PFSK-1 (cell line): ENCODE results near the gene PALD1.

Source experiments
- FOXP2 ChIP-seq: optimal IDR thresholded peaks from 2 replicates; pipeline ENCODE3; 2011; ENCODE audit warnings: borderline replicate concordance, control low read depth, inconsistent platforms; ENCODE audit not compliant: insufficient read depth; ENCODE audit errors: extremely low read length, extremely low read depth
- POLR2AphosphoS5 ChIP-seq: IDR thresholded peaks from 2 replicates; pipeline ENCODE4 v1.6.1; 2012; ENCODE audit warnings: low read depth, mild to moderate bottlenecking, control low read depth, low read length, moderate library complexity
- REST ChIP-seq, 2 experiments: IDR thresholded peaks; 2 replicates each; pipeline versions ENCODE4 v1.6.1 to v1.8.0; 2011 to 2012; ENCODE audit warnings: low read depth in 2 of 2, low read length in 2 of 2, control low read depth in 1 of 2, inconsistent platforms in 1 of 2, mild to moderate bottlenecking in 1 of 2, moderate library complexity in 1 of 2; ENCODE audit not compliant: insufficient read depth in 1 of 2
- SIN3A ChIP-seq: IDR thresholded peaks from 2 replicates; pipeline ENCODE4 v1.6.1; 2012; ENCODE audit warnings: mild to moderate bottlenecking, low read length, moderate library complexity, borderline replicate concordance; ENCODE audit not compliant: insufficient read depth
- TAF1 ChIP-seq: IDR thresholded peaks from 2 replicates; pipeline ENCODE4 v1.6.1; 2012; ENCODE audit warnings: low read length, control low read depth, borderline replicate concordance; ENCODE audit not compliant: insufficient read depth

Gene PALD1

GRCh38 chr10:70455213-70455630 lies 23.3 kb upstream of the PALD1 start:
- no peak for TF ChIP-seq POLR2AphosphoS5

- no peak for TF ChIP-seq REST (IDR thresholded peaks at IDR 0.05; ENCODE audit: insufficient read depth in 1 of 2, low read depth in 2 of 2, low read length in 2 of 2)
- no peak for TF ChIP-seq FOXP2
- TF ChIP-seq SIN3A, result no peak
- no peak for TF ChIP-seq POLR2AphosphoS5
- TF ChIP-seq TAF1, result no peak
Observed at GRCh38 chr10:70456164-70456563, 22.4 kb upstream of the PALD1 start.

- no peak for TF ChIP-seq SIN3A
- no peak for TF ChIP-seq FOXP2
- no peak for TF ChIP-seq TAF1
- TF ChIP-seq POLR2AphosphoS5, result no peak
- TF ChIP-seq REST (IDR thresholded peaks at IDR 0.05; ENCODE audit: insufficient read depth in 1 of 2, low read depth in 2 of 2, low read length in 2 of 2), result no peak
Observed at GRCh38 chr10:70457759-70458305, 20.7 kb upstream of the PALD1 start.

GRCh38 chr10:70458329-70459060 lies 20.1 kb upstream of the PALD1 start:
- no peak for TF ChIP-seq POLR2AphosphoS5
- TF ChIP-seq FOXP2, result no peak
- no peak for TF ChIP-seq TAF1
- TF ChIP-seq SIN3A, result no peak
- TF ChIP-seq REST (IDR thresholded peaks at IDR 0.05; ENCODE audit: insufficient read depth in 1 of 2, low read depth in 2 of 2, low read length in 2 of 2), result no peak

GRCh38 chr10:70459061-70459773 lies 19.4 kb upstream of the PALD1 start:
- TF ChIP-seq POLR2AphosphoS5, result no peak
- no peak for TF ChIP-seq SIN3A
- no peak for TF ChIP-seq REST (IDR thresholded peaks at IDR 0.05; ENCODE audit: insufficient read depth in 1 of 2, low read depth in 2 of 2, low read length in 2 of 2)
- no peak for TF ChIP-seq TAF1
- no peak for TF ChIP-seq FOXP2
